NCI-H1092 (cell line): ENCODE results near the gene UQCRC1.

Source experiments
- DNase-seq: peaks from one replicate; lab custom pipeline; 2025; lab: John Stamatoyannopoulos, UW

Gene UQCRC1

DNA sequence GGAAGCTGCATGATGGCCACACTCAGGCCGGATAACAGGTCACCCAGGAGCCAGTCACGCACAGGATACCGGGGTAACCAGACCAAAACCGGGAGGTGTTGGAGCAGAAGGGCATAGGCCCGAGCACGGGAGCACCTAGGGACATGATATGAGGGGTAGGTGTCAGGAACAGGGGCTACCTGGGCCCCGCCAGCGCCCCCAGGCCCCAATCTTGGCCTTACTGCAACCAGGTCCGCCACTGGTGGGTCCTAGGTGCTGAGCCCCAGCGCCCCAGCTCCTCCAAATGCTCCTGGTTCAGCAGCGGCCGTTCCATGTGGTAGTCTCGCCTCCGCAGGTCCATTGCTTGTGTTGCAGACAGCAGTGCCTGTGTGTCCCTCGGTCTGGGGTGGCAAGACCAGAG lies 23.8 kb upstream of the UQCRC1 start:
- no peak for DNase-seq

DNA sequence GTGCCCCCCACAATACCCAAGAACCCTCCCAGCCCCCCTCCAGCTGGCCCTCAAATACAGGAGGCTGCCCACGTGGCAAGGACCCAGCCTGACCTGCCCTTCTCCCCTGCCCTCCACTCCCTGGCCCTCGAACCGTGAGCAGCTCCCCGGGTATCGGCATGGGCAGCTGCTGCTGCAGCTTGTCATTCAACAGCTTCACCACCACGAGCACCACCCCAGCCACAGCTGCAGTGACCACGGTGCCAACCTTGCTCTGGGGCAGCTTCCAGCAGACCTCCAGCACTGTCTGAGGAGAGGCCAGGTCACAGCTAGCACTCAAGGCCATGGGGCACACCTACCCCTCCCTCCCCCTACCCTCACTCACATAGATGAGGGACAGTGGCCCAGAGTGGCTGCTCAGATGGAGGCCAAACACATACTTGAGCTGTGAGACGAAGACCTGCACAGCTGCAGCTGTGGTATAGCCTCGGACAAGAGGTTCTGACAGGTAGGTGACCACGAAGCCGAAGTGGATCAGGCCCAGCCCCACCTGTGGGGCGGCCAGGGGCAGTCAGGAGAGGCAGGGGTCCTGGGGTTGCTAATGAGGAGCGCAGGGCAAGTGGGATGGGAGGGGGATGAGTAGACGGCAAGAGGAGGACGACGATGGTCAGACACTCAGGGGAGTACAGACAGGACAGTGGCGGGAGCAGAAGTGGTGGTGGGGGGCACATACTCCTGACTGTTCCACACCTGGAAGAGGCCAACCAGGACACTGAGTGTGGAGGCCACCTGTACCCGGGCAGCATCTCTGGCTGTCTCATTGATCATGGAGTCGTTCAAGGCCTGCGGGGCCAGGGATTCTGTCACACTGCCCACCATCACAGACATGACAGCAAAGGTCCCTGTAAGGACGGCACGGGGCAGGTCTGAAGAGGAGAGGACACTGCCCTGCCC lies 22.3 kb upstream of the UQCRC1 start:
- no peak for DNase-seq

DNA sequence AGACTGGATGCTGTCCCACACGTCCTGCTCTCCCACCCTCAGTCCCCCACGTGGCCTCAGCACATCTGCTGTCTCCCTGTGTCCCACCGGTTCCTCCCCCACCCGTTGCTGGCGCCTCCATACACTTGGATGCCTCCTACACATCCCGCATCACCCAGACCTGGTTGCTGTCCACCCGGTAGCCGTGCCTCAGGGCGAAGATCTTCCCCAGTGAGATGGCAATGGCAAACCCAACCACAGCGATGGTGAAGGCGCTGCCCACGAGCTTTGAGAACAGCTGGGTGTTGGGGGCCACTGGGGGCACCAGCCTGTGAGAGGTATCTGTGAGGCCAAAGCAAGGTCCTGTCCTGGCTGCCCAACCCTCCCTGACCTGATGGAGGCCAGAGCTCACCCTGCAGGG lies 21.4 kb upstream of the UQCRC1 start:
- no peak for DNase-seq

DNA sequence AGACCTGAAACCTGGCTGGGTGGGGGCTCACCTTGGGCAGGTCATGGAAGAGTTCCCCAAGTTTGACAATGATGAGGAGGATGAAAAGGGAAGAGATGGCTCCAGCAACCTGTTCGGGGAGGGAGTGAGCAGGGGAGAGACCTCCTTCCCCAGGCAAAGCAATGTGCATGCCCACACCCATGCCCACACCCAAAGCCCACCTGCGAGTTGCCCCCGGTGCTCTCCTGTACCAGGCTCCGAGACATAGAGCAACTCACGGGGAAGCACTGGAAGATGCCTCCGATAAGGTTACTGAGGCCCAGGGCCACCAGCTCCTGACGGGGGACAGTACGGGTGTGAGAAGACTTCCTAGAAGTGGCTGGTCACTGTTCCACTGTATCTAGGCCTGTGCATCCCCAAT lies 21.0 kb upstream of the UQCRC1 start:
- no peak for DNase-seq

DNA sequence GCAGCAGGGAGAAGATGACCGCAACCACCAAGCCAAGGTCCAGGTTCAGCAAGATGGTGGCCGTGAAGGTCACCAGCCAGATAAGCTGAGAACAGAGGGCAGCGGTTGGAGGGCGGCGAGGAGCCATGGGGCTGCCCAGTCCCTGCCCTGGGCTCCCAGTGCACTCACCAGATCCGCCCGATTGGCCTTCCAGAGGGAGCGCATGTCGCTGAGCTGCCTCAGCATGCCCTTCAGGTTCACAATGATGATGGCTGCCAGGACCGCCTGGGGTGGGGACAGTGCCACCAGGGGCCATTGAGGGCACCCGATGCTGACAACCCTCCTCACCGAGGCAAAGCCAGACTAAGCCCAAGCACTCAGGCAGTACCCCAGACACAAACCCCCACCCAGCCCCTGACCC lies 20.4 kb upstream of the UQCRC1 start:
- no peak for DNase-seq

DNA sequence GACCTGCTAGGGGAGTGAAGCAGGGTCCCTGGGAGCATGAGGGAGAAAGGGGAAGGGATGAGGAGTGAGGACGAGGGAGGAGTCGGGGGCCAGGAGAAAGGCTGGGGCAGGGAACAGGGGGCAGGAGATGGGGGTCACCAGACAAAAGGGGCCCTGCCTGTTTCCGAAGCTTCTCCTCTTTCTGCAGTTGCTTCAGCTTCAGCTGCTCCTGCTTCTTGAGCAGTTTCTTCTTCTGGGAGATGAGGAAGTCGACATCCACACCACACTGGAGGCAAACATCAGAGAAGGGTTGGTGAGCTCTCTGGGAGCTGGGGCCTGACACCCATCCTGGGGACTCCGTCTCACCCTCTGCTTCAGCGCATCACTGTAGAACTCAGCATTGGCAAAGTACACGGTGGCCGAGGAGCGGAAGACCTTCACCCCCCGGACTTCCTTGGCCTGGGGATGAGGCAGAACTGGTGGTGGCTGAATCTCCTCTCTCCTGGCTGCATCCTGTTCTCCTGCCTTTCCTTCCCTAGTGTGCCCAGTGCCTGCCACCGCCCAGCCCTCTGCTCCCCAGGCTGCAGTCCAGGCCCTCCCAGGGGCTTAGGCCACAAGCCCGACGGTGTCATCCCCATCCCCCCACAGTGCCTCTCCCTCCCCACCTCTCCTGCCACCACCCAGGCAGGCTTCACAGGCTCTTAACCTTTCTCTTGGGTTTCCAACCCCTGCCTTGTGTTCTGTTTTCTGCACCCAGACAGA lies 19.0 kb upstream of the UQCRC1 start:
- no peak for DNase-seq

DNA sequence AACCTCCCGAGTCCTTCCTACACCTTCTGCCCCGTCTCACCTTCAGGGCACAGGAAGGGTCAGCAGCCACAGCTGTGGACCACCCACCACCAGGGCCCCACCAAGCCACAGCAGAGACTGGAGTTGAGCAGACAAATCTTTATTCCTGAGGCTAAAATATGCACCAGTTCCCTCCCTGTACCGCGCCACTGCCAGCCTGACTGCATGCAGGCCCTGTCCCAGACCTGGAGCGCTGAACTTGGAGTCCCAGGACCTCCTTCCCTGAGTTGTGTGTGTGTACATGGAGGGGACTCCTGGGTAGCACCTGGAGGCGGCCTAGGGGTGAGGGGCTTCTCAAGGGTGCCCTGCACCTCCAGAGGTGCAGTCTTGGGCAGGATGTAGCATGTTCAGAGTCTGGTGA lies 16.2 kb upstream of the UQCRC1 start:
- no peak for DNase-seq

DNA sequence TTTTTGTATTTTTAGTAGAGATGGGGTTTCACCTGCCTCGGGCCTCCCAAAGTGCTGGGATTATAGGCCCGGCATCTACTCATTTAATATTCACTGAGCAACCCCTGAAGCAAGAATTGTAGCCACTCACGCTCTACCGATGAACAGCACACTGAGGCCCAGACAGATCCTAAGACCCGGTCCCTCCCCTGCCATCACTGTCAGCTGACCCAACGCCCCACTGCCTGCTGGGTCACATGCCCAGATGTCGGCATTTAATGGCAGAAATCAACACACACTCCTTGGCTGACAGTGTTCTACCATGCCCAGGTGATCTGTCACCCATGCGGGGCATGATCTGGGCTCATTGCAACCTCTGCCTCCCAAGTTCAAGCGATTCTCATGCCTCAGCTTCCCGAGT lies 15.3 kb upstream of the UQCRC1 start:
- no peak for DNase-seq

DNA sequence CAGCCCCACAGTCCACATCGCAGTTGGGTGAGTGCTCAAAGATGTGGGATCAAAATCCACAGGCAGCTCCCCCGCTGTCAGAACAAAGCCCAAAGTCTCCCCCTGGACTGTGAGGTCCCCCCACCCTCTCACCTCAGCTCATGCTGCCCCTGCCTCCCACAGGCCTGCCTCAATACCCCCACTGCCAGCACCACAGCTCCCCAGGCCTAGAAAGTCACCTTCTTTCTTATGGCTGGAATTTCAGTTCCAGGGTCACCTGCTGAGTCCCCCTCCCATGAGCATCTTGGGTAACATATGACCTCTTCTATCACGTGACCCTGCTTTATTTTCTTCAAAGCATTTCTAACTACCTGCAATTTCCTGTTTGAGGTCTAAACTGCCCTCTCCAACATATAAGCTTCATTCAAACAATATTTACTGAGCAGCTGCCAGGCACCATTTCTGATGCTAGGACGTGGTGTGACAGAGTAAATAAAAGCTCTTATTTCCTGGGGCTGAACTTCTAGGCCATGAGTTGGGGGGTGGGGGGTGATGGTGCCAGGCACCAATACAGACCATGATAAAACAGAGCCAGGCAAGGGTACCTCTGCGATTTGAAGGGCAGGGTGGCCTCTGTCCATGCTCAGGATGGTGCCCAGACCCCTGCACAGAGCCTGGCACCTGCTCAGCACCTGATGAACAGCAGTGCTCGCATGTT lies 14.6 kb upstream of the UQCRC1 start:
- DNase-seq, result peak; percentile 56

DNA sequence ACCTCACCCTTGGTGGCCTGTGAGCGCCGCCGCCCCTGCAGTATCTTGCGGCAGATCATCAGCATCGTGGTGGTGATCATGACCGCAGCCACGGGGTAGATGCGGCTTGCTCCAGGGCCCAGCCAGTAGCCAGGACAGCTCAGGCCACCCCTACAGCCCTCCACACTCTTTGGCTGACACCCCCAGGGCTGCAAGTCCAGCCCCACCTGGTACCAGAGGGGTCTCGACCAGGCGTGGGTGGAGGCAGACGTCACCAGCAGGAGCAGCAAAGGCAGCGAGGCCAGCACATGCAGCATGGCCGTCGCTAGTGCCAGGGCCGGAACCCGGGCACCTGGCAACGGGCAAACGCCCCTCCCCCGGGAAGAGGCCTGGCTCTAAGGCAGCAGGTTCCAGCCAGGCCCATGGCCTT lies 12.0 kb upstream of the UQCRC1 start, which contains the start of gene TMEM89:
TSS of gene TMEM89 (minus strand) at position 309 of the 409 bp plus-strand sequence. CDS start at position 296, 13 bp downstream.
- no peak for DNase-seq

DNA sequence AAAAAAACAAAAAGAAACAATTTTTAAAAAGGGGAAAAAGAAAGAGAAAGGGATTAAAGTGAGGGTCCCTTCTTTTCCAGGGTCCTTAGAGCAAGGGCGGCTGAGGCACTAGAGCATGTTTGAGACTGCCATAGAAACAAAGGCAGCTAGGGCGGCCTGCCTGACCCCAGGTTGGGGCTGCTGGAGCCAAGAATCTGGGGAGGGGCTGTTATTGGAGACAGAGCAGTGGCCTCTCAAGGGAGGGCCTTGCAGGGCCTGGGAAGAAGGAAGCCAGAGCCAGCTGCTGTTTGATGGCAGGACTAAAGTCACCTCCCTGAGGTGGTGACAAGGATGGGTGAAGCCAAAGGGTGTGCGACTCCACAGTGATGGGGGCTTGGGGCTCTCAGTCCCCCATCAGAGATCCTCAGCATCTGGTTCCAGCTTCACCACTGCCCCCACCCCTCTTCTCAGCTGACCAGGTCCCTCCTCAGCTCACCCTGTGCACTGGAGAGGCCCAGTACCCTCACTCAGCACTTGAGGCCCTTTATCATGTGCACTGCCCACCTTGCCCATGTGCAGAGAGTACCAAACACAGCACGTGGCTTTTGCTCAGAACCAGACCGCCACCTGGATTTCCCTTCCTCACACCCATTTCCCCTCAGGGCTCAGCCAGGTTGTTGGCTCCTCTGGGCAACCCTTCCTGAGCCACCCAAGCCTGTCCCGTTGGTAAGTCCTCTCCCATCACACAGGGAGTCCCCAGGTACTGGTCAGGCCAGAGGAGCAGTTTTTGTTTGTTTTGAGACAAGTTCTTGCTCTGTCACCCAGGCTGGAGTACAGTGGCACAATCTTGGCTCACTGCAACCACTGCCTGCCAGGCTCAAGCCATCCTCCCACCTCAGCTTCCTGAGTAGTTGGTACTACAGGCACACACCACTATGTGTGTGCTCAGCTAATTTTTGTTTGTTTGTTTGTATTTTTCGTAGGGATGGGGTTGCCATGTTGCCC lies 10.4 kb upstream of the UQCRC1 start:
- DNase-seq, result no peak

DNA sequence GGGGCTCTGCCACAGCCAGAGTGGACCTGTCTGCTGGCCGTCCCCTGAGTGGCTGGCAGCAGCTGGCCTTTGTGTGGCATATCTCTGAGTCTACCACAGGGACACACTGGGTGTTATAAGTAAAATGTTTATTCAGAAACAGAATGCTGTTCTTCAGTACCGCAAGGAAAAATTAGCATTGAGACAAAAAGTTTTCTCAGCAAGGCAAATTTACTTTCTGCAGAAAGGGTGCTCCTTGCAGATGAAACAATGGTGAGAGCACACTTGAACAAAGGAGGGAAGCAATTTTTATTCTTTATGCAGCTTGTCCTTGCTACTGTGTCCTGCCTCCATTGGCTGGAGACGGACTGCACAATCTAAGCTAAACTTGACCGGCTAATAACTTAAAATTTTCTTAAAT lies 8.1 kb upstream of the UQCRC1 start:
- DNase-seq, result no peak

DNA sequence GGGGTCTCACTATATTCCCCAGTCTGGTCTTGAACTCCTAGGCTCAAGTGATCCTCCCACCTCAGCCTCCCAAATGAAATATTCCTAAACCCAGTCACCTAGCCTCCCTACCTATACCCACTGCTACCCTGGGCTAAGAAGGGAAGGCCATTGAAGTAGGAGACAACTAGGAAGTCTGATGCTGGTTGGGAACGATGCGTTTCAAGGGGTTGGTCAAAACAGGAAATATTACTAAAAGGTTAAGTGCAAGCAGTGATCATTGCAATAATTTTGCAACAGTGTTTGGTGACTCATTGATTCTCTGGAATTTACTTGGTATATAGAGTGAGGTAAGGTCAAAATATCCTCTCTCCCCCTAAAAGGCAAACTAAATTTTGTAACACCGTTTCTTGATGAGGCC lies 4.6 kb upstream of the UQCRC1 start:
- no peak for DNase-seq

DNA sequence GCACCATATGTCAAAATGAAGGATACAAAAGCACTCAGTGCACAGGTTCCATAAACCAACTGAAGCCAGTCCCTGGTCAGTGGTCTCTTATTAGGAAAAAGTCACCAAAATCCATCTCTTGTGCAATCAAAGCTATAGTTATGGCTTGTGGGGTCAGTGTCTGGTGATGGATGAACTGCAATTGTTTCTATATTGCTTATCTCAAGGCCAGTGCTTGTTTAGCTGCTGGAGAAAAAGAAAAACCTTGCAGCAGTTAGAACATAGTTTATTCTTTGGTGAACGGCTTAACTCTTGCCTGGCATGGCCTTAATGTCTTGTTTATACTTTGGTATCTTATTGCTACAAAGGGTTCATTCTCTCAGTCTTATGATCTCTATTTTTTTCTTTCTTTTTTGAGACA lies 2.9 kb upstream of the UQCRC1 start:
- DNase-seq, result no peak

DNA sequence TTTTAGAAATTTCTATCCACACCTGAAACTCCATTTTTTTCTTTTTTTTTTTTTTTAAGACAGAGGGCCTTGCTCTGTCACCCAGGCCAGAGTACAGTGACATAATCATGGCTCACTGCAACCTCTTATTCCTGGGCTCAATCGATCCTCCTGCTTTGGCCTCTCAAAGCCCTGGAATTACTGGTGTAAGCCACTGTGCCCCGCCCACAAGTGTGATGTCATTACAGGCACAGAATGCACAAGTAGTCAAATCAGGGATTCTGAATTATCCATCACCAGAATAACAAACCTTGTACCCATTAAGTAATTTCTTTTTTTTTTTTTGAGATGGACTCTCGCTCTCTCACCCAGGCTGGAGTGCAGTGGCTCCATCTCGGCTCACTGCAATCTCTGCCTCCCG lies 1.9 kb downstream of the UQCRC1 start:
- DNase-seq, result no peak

DNA sequence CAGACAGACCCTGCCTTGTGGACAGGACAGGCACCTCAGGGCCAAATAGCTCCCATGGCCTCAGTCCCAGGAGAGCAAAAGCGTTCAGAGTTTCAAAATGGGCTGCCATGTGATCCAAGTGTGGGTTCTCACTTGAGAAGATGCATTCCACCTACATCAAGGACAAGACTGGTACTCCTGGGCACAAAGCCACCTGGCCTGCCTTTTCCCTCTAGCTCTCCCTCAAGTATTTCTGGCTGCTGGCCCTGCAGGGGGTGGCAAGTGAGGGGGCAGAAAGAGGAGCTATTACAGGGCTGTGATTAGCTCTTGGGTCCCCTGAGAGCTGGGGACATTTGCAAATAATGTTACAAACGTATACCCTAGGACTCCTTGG lies 7.8 kb downstream of the UQCRC1 start:
- no peak for DNase-seq

DNA sequence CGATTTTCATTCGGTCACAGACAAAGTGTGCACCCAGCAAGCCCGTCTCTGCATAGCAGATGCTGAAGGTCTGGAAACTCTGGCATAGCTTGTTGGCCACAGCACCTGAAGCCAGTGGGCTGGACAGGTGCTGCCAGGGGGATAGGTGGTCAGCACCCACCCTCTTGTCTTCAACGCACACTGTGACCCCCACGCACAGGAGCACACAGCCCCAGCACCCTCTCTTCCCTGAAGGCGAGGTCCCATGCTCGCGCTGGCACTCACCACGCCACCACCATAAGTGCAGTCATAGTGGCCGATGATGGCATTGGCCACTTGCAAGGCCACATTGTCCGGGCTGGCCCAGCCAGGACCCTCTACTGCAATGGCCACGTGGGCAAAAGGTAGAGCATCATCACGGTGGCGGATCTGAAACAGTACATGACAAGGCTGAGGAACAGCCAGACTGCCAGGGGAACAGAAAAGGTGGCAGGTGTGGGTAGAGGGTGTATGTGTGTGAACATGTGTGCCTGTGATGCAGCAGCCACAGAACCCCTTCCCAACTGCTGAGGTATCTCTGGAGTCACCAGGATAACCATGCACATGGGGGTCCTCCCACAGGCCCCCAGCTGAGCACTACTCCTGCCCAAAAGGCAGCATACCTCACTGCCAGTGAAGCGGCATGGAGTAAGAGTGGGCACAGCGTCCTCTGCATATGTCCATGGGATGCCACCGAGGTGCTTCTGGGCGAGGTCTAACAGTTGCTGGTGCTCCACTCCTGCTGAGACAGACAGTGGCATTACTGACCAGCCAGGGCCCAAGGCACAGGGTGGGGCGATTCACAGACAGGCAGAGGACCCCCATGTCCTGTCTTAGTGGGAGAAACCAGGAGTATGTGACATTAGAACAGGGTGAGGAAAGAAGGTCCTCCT lies 8.5 kb downstream of the UQCRC1 start:
- DNase-seq, result no peak

DNA sequence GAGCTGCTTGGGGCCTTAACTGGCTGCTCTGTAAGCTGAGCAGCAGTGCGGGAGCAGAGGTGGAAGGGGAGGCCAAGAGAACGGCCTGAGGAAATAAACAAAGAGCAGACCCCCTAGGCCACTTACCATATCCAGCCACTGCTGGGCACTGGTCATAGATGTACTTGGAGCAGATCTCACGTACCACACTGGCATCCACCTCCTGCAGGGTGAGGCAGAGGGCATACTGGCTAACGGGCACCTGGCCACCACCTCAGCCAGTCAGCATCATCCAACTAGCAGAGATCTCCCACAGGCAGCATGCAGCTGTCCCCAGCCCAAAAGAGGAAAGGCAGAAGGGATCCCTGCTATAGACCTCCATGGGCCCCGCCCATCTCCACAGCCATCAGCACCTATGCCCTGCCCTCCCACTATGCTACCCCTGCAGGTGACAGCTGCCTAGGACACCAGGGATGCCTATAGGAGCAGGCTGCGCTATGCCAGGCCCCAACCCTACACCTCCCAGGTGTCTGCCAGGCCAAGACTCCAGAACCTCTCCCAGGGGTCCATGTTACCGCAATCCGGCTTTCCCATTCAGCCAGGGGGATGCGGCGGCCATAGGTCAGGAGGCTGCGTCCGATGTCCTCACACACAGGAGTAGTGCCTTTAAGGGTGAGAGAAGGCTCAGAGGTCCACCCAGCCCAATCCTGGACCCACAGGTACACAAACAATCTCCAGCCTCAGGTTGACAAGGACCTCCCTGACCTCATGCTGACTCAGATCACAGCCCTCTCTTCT lies 9.7 kb downstream of the UQCRC1 start:
- DNase-seq, result no peak

DNA sequence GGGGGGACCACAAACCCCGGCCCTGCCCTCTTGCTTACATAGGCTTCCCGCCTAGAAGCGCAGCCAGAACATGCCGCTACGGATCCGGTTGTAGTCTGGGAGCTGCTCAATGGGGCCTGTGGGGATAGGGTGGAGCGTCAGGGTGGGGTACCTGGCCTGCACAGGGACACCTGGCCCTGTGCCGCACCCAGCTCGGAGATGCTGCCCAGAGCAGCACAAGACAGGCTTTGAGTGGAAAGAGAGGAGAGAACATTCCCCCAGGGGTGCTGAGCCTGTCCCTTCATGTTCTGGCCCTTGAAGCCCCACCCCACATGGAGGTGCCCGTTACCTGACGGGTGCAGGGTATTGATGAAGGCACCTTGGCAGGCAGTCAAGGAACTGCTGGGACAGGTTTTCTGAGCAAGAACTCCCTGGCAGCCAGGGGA lies 10.4 kb downstream of the UQCRC1 start:
- no peak for DNase-seq
